Upper lobe of left lung (tissue), 4 donors: ENCODE data around the gene RPL28.

Experiments used
- EP300 ChIP-seq, 4 donors: sonication (generic); formaldehyde crosslinking; IDR thresholded peaks; one replicate each; pipeline ENCODE4 v1.5.1; 2017; ENCODE audit warnings: antibody characterized with exemption in 4 of 4, control low read depth in 2 of 4
- POLR2A ChIP-seq, 4 donors: fragments of 450-650 bp; IDR thresholded peaks; one replicate each; pipeline ENCODE4 v1.5.1; 2016 to 2017; ENCODE audit warnings: antibody characterized with exemption in 4 of 4, mild to moderate bottlenecking in 2 of 4
- POLR2AphosphoS5 ChIP-seq, 2 donors: sonication (generic); formaldehyde crosslinking; IDR thresholded peaks; one replicate each; pipeline ENCODE4 v1.5.1; 2017; ENCODE audit warnings: antibody characterized with exemption in 2 of 2
- TF ChIP-seq, protein P1 (sequence below), 6 experiments: fragments of 450-650 bp in 4 of 6; fragments of 200-600 bp in 2 of 6; sonication (generic) in 2 of 6; IDR thresholded peaks; one replicate each; pipeline ENCODE4 v1.5.1; 2016 to 2019; ENCODE audit warnings: antibody characterized with exemption in 6 of 6

DNA sequence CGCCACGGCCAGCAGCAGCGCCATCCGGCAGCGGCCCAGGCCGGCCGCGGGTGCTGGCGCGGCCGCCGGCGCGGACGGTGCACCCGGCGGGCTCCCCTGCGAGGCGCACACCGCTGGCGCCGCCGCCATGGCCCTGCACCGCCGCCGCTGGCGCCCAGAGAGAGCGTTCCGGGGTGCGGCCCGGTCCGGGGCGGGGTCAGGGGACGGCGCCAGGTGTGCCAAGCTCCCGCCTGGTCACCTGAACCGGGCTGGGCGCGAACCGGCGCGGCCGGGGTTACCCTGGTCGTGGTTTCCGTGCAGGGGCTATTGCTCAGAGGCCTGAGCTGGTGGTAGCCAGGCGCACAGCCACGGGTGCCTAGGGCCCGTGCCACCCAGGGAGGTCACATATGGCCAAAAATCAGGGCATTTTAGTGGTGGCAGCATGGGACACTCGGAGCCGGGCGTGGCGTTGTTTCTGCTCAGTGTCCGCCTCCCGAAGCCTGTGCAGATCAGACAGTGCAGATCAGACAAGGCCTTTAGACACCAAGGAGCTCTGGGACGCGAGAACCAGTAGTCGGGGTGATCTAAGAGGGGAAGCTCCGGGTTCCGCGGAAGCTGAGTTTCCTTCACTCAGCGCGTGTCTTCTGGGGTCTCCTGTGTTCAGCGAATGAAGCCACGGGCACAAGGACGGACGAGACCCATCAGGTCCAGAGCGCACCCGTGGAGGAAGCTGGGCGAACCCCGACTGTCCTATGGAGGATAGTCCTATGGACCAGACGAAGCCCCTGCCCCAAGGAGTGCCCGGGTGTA, 1.4 kb upstream of the RPL28 start, which contains the start of gene TMEM238:
- peak in 1 of 2 donors; percentile 20 for TF ChIP-seq POLR2AphosphoS5 (IDR thresholded peaks at IDR 0.05)
- TF ChIP-seq, protein P1, sequence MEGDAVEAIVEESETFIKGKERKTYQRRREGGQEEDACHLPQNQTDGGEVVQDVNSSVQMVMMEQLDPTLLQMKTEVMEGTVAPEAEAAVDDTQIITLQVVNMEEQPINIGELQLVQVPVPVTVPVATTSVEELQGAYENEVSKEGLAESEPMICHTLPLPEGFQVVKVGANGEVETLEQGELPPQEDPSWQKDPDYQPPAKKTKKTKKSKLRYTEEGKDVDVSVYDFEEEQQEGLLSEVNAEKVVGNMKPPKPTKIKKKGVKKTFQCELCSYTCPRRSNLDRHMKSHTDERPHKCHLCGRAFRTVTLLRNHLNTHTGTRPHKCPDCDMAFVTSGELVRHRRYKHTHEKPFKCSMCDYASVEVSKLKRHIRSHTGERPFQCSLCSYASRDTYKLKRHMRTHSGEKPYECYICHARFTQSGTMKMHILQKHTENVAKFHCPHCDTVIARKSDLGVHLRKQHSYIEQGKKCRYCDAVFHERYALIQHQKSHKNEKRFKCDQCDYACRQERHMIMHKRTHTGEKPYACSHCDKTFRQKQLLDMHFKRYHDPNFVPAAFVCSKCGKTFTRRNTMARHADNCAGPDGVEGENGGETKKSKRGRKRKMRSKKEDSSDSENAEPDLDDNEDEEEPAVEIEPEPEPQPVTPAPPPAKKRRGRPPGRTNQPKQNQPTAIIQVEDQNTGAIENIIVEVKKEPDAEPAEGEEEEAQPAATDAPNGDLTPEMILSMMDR (IDR thresholded peaks at IDR 0.05) = peak in 2 of 6 experiments; percentile 33 to 45
- no peak for TF ChIP-seq EP300 (IDR thresholded peaks at IDR 0.05)
- peak in 1 of 4 donors; percentile 63 for TF ChIP-seq POLR2A (IDR thresholded peaks at IDR 0.05)
